ENCODE data around the gene SIVA1.
"Not testable (repeated sequence)": the region's sequence is repeated elsewhere in the genome, so short reads cannot be mapped to it uniquely, and the experiment has no call there.

SIVA1 gene

DNA sequence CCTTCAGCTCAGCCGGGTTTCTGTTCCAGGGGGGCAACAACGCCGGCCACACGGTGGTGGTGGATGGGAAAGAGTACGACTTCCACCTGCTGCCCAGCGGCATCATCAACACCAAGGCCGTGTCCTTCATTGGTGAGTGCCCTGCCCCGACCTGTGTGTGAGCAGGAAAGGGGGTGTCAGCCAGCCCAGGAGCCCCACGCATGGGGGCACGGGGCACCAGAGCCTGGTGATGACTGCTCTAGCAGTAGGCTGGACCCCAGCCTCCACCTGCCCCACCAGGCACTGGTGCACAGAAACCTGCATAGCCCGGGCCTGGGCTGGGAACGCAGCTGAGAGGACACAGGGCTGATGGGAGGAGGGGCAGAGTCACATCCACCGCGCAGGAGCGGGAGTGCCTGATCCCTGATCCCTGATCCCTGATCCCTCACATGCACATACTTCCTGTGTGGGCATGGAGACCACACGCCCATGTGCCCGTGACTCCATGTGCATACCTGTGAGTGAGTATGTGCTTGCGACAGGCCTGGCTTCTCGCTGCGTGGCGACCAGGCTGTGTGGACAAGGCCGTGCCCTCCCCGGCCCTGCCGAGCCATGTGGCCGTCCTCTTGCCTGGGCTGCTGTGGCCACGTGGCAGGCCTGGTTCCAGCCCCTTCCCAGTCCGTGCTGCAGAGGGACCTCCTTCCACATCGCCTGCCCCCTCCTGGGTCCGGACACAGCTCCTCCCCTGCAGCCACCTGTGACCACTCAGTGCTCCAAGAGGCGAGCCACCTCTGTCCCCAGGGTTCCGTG lies 17.8 kb upstream of the SIVA1 start:
- DNase-seq (ENCODE audit: low read depth), result no peak

GRCh38 chr14:104735830-104736642 lies 16.9 kb upstream of the SIVA1 start:
- DNase-seq (ENCODE audit: low read depth), result no peak

DNA sequence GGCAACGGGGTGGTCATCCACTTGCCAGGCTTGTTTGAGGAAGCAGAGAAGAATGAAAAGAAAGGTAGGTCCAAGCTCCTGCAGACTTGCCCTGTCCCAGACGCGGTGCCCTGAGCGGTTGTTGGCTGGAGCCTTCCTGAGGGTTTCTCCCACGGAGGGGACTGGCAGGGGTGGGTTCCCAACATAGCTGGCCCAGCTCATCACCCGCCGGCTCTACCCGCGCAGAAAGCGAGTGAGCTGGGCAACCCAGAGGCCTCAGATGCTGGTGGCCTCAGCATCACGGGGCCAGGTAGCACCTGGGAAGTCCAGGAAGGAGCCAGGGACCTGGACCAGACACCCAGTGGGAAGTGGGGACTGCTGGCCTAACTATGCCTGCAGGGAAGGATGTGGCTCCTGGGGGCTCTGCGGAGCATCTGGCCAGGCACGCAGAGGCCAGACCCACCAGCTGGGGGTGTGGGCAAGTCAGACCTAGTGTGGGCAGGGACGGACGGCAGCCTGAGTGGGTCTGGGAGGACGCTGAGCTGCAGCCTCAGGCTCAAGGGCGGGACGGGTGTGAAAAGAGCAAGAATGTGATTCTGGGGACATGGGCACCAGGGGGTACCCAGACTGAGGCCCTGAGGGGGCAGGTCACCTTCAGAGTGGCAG lies 14.4 kb upstream of the SIVA1 start:
- DNase-seq (ENCODE audit: low read depth), result no peak

GRCh38 chr14:104739026-104739425 lies 13.9 kb upstream of the SIVA1 start:
- DNase-seq (ENCODE audit: low read depth), result no peak

- DNase-seq (ENCODE audit: low read depth), result no peak
Observed at GRCh38 chr14:104739546-104740516, 13.1 kb upstream of the SIVA1 start.

- DNase-seq (ENCODE audit: low read depth), result no peak
Observed at GRCh38 chr14:104741108-104741802, 11.7 kb upstream of the SIVA1 start.

DNA sequence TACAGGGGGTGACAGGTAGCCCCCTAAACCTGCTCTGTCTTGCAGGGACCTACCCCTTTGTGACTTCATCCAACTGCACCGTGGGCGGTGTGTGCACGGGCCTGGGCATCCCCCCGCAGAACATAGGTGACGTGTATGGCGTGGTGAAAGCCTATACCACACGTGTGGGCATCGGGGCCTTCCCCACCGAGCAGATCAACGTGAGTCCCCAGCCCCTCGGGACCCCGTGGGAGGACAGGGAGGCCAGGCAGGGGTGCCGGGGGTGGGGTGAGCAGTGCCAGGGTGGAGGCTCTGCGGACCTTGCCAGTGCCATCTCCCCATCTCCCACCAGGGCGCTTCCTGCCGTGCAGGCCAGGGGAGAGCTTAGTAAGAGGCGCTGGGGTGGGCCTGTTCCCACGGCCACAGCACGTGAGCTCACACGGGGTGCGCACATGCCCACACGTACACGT lies 11.1 kb upstream of the SIVA1 start:
- no peak for DNase-seq (ENCODE audit: low read depth)

DNA sequence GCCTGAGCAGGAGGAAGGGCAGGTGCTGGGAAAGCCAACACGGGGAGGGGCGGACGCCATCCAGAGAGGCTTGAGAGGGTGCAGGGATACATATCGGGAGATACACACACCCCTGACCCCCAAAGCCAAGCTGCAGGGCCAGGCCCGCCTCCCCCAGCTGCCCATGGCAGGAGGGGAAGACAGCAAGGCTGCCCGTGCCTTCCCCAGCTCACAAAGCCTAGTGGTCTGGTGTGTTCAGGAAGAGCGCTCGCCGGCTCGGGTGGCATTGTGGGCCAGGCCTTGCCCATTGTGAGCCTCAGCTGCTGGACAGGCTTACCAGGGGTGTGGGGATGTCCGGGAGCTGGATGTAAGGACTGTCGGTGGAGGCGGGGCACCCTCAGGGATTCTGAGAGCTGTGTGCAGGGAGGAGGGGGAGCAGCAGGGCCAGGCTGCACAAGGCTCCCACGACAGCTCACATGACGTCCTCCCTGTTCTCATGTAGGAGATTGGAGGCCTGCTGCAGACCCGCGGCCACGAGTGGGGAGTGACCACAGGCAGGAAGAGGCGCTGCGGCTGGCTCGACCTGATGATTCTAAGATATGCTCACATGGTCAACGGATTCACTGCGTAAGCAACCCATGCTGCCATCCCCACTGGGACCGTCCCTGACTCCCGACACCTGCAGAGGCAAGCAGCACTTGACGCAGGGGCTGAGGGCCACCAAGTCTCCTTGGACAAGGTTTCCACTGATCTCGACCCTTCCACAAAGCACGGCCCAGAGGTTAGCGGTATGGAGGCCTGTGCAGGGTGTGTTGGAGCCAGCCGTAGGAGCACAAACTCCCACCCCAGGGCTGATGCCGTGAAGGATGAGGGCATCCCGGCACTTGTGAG lies 10.1 kb upstream of the SIVA1 start:
- DNase-seq (ENCODE audit: low read depth), result no peak

DNA sequence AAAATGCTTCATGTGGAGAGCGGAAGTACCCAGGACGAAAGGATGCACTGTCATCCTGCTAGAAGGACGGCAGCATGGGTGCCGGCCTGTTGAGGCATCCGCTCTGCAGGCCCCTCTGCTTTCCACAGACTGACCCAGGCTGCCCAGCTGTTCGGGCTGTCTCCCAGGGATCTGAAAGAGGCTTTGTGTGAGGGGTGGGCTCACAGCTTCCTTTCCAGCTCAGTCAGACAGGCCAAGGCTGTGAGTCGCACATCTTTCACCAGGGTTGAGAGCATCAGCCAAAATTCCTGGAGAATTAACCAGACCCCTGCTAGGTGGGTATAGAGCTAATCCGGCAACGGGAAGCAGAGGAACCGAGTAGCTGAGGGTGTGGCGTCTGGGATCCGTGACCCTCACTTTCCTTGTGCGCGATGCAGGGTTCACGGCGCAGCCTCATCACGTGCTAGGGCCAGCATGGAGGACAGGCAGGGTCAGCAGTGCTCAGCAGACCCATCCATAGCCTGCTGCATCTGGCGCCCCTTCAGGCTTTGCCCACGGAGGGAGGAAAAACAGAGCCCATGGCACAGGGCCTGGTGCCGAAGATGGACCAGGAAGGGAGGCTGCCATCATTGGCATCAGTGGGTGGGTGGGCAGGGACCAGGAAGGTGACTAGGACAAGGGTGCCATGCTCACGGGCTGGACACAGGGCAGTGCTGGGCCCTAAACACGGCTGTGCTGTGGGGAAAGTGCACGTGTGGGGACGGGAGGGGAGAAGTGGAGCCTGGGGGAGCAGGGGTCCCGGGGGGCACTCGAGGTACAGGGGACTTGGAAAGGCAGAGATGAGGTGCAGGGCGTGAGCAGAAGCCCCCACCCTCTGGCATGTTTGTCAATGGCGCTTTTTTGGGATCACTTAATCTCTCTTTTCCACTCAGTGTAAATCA lies 9.2 kb upstream of the SIVA1 start:
- DNase-seq (ENCODE audit: low read depth), result no peak

DNA sequence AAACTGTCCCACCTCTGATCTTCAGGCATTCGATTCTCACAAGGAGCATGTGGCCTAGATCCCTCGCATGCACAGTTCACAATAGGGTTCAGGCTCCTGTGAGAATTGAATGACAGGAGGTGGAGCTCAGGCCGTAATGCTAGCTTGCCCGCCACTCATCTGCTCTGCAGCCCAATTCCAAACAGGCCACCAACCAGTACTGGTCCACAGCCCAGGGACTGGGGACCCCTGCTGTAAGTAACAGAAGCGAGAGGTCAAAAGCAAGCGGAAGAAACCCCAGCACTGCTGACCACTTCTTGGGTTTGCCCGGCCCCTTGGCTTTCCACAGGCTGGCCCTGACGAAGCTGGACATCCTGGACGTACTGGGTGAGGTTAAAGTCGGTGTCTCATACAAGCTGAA lies 8.5 kb upstream of the SIVA1 start:
- DNase-seq (ENCODE audit: low read depth), result no peak

DNA sequence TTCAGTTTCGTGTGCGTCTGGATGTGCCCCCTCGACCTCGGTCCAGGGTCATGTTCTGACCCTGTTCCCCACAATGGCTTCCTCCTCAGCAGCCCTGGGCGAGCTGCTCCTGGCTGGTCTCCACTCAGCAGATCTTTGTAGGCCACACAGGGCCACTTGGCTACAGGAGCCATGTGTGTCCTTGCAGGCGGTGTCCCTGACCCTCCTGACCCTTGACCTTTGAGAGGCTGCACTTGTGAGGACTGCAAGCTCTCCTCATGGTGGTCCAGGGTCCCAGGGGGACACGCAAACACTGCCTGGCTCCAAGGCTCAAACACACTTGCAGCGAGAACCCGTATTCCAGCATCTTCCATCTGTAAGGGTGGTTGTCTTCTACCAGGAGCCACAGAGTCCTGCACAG lies 7.5 kb upstream of the SIVA1 start:
- DNase-seq (ENCODE audit: low read depth), result no peak

- DNase-seq (ENCODE audit: low read depth), result no peak
Observed at GRCh38 chr14:104746071-104746545, 6.8 kb upstream of the SIVA1 start.

DNA sequence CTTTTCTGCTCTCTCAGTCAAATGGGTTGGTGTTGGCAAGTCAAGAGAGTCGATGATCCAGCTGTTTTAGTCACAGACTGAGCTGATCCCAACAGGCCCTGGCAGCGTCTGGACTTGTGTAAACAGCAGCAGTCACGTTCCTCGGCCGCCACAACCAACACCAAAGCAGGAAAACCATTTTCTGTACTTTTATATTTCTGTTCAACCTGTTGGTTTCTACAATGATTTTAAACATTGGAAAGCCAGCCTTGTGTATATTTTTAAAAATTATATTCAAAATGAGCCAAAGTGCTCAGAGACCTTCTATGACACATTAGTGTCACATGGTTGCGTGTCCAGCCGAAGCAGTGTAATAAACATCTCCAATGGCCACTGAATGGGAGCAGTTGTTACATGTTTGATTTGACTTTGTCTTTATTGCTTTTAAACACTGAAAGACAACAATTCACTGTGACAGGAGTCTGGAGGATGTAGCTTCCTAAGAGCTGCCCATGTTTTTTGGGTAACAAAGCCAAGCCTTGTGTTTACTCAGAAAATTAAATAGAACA lies 5.9 kb upstream of the SIVA1 start:
- DNase-seq (ENCODE audit: low read depth), result no peak

DNA sequence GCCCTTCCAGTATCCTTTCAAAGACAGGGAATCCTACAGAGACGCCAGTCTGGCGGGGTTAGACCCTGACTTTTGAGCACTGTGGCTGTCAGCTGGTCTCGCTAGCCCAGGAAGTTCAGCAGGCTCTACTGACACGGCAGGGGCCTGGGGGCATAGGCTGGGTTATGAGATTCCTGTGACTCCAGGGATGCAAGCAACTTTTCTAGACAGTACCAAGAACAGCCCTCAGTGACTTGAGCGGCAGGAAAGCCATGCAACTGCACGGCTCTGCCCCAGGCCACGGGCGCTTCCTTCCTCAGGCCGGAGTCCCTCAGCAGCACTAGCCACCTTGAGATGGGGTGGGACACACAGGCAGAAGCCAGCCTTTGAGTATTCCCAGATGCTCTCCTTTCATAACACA lies 5.1 kb upstream of the SIVA1 start:
- DNase-seq (ENCODE audit: low read depth), result no peak

GRCh38 chr14:104749111-104749649 lies 3.8 kb upstream of the SIVA1 start:
- no peak for DNase-seq (ENCODE audit: low read depth)

DNA sequence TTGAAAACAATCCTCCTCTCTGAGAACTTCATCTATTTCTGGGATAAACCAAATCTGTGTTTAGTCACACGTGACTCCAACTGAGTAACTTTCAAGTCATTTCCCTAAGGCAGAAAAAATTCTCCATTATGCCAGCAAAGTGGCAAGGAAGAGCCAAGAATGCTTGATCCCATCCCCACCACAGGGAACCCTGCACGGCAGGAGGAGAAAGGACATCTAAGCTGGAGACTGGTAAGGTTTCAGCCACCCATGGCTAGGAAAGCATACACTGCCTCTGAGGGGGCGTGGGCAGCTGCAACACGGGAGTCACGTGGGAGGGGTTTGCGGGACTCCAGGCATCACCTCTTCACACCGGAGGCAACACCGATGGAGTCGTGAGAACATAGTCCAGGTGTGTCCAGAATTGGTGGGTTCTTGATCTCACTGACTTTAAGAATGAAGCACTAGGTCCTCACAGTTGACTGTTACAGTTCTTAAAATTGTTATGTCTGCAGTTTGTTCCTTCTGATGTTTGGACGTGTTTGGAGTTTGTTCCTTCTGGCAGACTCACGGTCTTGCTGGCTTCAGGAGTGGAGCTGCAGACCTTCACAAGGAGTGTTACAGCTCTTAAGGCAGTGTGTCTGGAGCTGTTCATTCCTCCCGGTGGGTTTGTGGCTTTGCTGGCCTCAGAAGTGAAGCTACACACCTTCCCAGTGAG lies 2.7 kb upstream of the SIVA1 start:
- DNase-seq (ENCODE audit: low read depth), result no peak

GRCh38 chr14:104750753-104751057 lies 2.2 kb upstream of the SIVA1 start:
- DNase-seq (ENCODE audit: low read depth), result not testable (repeated sequence)
